Measurements from ENCODE around the gene TAC4.

TAC4 gene, protein sequence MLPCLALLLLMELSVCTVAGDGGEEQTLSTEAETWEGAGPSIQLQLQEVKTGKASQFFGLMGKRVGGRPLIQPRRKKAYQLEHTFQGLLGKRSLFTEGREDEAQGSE

GRCh38 chr17:49848019-49848473 is at the start of gene TAC4:
TSS of gene TAC4 (minus strand) at chr17:49848069. CDS start at chr17:49848017, 52 bp downstream.
- no peak for DNase-seq

DNA sequence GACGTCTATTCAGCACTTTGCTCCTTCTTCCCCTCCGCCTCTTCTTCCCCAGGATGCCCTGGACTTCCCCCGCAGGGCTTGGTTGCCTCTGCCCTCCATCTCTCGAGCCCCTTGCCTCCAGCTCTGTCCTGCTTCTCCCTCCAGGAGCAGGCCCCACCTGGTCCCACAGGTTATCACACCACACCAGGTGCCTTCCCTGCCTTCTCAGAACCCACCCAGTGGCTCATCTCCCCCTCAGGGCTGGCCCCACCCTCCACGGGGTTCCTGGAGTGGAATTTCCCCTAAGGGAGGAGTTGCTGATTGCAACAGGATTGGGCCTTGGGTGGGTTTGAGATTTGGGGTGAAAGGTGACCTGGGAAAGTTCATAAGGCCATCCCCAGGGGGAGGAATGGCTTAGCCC is 49.0 kb upstream of the TAC4 start:
- no peak for DNase-seq

DNA sequence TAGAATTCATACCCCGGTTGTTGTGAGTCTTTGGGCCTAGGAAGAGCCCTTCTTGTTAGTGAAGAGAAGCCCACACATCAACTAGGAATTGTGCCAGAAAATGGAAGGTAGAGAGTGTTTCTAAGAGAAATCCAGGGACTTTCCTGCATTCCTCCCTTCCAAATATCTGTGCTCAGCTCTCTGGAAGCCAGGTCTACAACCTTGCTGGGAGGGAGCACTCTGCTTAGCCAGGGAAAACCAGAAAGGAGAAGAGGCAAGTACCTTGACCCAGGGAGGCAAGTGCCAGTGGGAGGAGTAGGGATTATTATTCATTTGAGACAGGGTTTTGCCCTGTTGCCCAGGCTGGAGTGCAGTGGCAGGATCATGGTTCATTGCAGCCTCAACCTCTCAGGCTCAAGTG is 48.4 kb upstream of the TAC4 start:
- no peak for DNase-seq

GRCh38 chr17:49895812-49896211 is 47.9 kb upstream of the TAC4 start:
- no peak for DNase-seq

GRCh38 chr17:49894761-49895160 is 46.9 kb upstream of the TAC4 start:
- no peak for DNase-seq

DNA sequence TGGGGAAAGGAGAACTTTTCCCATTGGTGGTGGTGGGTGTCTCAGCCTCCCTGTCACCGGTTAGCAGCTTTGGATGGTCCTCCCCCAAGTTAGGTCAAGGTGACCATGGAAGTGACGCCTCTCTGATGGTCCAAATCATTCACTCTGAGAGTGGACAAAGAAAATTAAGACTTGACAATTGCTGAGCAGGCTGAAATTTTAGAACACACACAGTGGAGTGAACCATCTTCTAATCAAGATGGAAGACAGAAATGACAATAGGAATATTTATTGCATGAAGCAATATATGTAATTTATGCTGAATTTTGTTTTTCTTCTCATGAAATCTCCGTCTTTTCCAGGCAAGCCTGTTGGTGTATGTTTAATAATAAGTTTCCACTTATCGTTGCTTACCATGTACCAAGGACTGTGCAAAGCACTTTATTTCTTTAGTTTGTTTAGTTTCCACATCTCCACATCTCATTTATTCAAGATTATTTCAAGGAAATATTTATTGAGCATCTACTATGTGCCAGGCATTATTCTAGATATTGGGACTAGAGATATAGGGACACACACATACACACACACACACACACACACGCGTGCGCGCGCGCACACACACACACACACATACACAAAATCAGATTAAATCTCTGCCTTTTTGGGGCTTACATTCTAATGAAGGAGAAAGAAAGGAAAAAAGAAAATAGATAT is 44.0 kb upstream of the TAC4 start:
- no peak for DNase-seq

DNA sequence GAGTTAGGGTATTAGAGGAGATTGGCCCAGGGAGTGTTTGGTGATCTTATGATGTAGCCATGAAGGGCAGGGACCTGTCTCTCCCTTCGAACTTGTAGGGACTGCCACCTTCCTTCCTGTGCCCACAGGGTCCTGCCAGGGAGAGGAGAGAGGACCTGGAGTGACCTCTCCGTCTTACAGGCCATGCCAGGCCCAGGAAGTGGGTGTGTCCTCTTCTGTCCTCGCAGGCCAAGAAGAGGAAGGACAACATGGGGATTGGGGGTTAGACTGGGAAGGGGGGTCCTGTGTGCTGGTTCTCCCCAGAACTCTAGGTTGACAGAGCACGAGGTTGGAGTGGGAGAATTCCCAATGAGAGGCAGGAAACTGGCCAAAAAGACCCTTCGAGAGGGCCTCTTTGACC is 43.4 kb upstream of the TAC4 start:
- no peak for DNase-seq

GRCh38 chr17:49890852-49891251 is 43.0 kb upstream of the TAC4 start:
- no peak for DNase-seq

- DNase-seq, result no peak
Observed at GRCh38 chr17:49890077-49890821, 42.4 kb upstream of the TAC4 start.

DNA sequence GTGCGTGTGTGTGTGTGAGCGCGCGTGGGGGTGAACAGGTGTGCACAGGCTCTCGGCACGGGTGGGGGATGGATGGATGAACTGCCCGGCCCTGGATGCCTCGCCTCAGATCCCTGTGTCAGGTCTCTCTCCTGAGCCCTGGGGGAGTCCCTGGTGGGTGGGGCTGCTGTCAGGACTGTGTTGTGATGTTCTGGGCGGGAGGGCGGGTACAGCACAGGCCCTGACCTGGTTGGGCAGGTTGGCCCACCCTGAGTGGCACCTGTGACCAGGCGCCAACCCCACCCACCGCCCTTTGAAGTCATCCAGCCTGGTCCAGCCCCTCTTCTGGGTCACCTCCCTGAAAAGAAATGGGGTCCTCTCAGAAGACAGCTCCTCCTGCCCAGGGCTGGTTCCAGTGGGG is 41.6 kb upstream of the TAC4 start:
- no peak for DNase-seq

GRCh38 chr17:49887744-49888360 is 40.0 kb upstream of the TAC4 start:
- no peak for DNase-seq

GRCh38 chr17:49887086-49887743 is 39.3 kb upstream of the TAC4 start:
- DNase-seq, result no peak

DNA sequence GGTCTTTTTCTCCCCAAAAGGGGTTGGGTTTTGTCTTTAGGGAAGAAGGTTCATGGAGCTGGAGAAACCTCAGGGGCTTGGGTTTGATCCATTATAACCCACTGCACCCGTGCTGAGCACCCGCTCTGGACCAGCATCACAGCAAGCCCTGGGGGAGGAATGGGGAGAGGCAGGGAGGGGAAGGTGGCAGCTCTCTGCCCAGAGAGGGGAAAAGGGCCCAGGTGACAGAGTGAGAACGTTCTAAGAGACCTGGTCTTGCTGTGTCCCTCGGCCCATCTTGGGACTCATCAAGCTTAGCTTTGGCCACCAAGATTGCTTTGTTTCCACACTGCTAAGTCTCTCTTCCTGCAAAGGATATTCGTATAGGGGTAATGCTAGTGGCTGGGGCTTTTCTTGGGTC is 38.2 kb upstream of the TAC4 start:
- DNase-seq, result no peak

GRCh38 chr17:49882434-49882833 is 34.6 kb upstream of the TAC4 start:
- DNase-seq, result no peak

DNA sequence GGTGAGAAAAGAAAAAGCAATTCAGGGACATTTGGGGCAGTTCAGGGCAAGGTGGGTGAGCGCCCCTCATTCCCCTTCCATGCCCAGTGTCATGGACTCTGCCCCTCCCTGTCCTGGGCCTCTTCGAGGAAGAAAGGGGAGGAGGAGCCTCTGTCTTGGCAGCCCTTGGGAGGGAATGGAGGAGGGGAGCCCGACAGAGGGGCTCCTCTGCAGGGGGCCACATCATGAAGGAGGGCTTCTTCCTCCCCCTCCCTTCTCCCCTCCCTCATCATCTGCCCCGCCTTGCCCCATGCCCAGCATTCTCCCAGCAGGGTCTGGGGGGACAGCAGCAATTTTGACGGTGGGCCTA is 33.2 kb upstream of the TAC4 start:
- no peak for DNase-seq

- DNase-seq, result peak; percentile 44 to 67
Observed at GRCh38 chr17:49880291-49881053, 32.6 kb upstream of the TAC4 start.

GRCh38 chr17:49878931-49879904 is 31.3 kb upstream of the TAC4 start:
- DNase-seq, result no peak

DNA sequence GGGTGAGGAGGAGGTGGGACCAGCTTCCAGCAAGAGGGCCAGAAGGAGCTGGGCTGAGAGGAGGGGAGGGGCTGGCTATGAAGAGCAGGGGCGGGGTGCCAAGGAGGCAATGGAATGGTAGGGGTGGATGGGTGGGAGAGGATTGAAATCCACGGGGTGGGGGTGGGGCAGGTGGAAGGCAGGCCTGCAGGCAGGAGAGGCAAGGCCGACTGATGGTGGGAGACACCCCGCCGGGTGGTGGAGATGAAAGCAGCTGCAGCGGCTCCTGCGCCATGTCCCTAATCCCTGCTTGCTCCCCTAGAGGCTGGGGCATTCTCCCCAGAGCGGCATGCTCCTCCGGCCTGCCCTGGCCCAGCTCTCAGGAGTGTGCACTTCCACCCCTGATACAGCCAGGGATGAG is 27.8 kb upstream of the TAC4 start:
- DNase-seq, result no peak

DNA sequence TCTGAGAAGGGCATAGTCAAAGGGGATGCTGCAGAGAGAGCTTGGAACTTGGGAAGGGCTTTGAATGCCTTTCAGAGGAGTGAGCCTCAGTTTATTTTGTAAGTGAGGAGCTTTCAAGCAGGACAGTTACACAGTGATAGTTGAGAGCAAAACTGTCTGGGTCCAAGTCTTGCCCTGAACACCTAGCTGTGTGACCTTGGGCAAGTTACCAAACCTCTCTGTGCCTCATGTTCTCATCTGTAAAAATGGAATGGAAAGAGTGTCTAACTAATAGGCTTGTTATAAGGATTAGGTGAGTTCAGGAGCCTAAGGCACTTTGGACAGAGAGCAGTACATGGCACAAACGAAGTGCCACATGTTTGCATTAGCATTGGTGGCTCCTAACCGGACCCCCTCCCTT is 27.0 kb upstream of the TAC4 start:
- no peak for DNase-seq

DNA sequence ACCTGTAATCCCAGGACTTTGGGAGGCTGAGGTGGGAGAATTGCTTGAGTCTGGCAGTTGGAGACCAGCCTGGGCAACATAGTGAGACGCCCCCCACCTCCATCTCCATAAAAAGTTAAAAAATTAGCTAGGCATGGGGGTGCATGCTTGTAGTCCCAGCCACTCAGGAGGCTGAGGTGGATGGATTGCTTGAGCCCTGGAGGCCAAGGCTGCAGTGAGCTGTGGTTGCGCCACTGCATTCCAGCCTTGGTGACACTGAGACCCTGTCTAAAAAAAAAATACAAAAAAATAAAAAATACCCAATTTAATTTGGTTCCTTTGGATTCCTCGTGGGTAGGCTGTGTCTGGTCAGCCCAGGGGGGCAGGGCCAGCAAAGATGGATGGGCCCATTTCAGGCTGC is 26.1 kb upstream of the TAC4 start:
- DNase-seq, result no peak

DNA sequence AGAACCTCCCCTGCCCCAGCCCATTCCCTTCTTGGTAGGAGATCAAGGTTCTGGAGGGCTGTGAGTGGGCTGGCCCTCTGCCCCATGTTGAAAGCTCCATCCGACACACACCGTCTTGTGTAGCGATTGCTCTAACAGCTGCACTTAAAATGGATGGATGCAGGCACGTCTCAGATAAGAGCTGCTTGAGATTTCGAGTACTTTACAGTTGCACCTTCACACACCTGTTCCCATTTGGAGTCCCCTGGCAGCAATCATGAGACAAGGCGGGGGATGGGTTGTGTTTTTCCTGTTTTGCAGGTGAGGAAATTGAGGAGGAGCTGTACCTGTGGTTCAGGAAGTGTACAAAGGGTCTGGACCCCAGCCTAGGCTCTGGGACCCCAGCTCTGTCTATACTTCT is 25.6 kb upstream of the TAC4 start:
- DNase-seq, result no peak

All from Kasumi-1 (cell line).